ENCODE data around the gene NOX4. TPM values are rescaled to one million over a fixed set of nuclear protein-coding genes. Genes with fewer than 3 reads are reported as not detected.

The NOX4 gene
- total and polyA plus RNA-seq, 2 donors (not counting 1 experiment from before 2014, with no cell fraction given) = not detected

- H3K9me3 Mint-ChIP-seq (ENCODE audit: insufficient read depth) = peaks cover 2% of the 10 kb centered on the region
- no peak for ATAC-seq (ENCODE audit: low read depth)
- intact Hi-C loops (cut with micrococcal nuclease) = no loop called here
- CTCF ChIA-PET = no interaction called here
- Histone ChIP-seq H3K27me3 (replicated peaks in 1 of 4; ENCODE audit: control extremely low read depth in 1 of 4, control insufficient read depth in 3 of 4, insufficient read depth in 4 of 4, low read length in 3 of 4) (no peaks in the 10 kb centered on the region), H4K20me1 (ENCODE audit: control insufficient read depth, insufficient read depth, low read length, poor library complexity, severe bottlenecking) (no peaks in the 10 kb centered on the region), H3K9ac (ENCODE audit: low read length) (no peak overlapping the region), H2AFZ (ENCODE audit: insufficient read depth, low read depth, low read length, poor library complexity, severe bottlenecking) (no peak overlapping the region), H3K4me2 (replicated peaks; ENCODE audit: low read depth, low read length, poor library complexity, severe bottlenecking) (no peak overlapping the region), H3K79me2 (ENCODE audit: control insufficient read depth, insufficient read depth, low read length) (no peaks in the 10 kb centered on the region), H3K27ac (ENCODE audit: low read length in 2 of 2) (no peak overlapping the region), H3K36me3 (replicated peaks in 1 of 2; ENCODE audit: control extremely low read depth in 1 of 2, control insufficient read depth in 1 of 2, extremely low read depth in 1 of 2, insufficient read depth in 2 of 2, low read length in 1 of 2) (no peaks in the 10 kb centered on the region), H3K4me1 (ENCODE audit: control insufficient read depth in 2 of 2, insufficient read depth in 2 of 2, low read length in 2 of 2) (no peaks in the 10 kb centered on the region), H3K4me3 (ENCODE audit: control extremely low read depth in 1 of 5, extremely low read depth in 1 of 5, insufficient read depth in 1 of 5, low read depth in 2 of 5, low read length in 4 of 5) (no peak overlapping the region), H3K9me3 (ENCODE audit: control extremely low read depth in 1 of 3, control insufficient read depth in 2 of 3, insufficient read depth in 1 of 3, low read length in 2 of 3) (peaks cover 0 to 11% (median 0%) of the 10 kb centered on the region in 3 donors)
- H3K27me3 Mint-ChIP-seq = no peaks in the 10 kb centered on the region
- H3K4me1 Mint-ChIP-seq = no peaks in the 10 kb centered on the region
- DNase-seq = no peak
- WGBS (ENCODE audit: insufficient coverage) = 90% methylated on average over 3 of the region's 4 CpGs
- TF ChIP-seq, protein P1, sequence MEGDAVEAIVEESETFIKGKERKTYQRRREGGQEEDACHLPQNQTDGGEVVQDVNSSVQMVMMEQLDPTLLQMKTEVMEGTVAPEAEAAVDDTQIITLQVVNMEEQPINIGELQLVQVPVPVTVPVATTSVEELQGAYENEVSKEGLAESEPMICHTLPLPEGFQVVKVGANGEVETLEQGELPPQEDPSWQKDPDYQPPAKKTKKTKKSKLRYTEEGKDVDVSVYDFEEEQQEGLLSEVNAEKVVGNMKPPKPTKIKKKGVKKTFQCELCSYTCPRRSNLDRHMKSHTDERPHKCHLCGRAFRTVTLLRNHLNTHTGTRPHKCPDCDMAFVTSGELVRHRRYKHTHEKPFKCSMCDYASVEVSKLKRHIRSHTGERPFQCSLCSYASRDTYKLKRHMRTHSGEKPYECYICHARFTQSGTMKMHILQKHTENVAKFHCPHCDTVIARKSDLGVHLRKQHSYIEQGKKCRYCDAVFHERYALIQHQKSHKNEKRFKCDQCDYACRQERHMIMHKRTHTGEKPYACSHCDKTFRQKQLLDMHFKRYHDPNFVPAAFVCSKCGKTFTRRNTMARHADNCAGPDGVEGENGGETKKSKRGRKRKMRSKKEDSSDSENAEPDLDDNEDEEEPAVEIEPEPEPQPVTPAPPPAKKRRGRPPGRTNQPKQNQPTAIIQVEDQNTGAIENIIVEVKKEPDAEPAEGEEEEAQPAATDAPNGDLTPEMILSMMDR (IDR thresholded peaks at IDR 0.05) = no peak
- no peak for TF ChIP-seq EZH2 (IDR thresholded peaks at IDR 0.05; ENCODE audit: borderline replicate concordance, insufficient read depth, low read depth, low read length, poor library complexity, severe bottlenecking)
- H3K27ac Mint-ChIP-seq = no peak overlapping the region
- POLR2A ChIA-PET = no interaction called here
- H3K4me3 Mint-ChIP-seq = no peak overlapping the region
Observed at GRCh38 chr11:89457190-89457589, 34.0 kb downstream of the NOX4 start.

- H3K4me3 Mint-ChIP-seq = no peak overlapping the region
- TF ChIP-seq, protein P1 (IDR thresholded peaks at IDR 0.05) = no peak
- no peak for TF ChIP-seq EZH2 (IDR thresholded peaks at IDR 0.05; ENCODE audit: borderline replicate concordance, insufficient read depth, low read depth, low read length, poor library complexity, severe bottlenecking)
- H3K27ac Mint-ChIP-seq = no peak overlapping the region
- no peaks in the 10 kb centered on the region for H3K4me1 Mint-ChIP-seq
- Histone ChIP-seq H3K79me2 (ENCODE audit: control insufficient read depth, insufficient read depth, low read length) (no peaks in the 10 kb centered on the region), H3K4me1 (ENCODE audit: control insufficient read depth in 2 of 2, insufficient read depth in 2 of 2, low read length in 2 of 2) (no peaks in the 10 kb centered on the region), H3K27me3 (replicated peaks in 1 of 4; ENCODE audit: control extremely low read depth in 1 of 4, control insufficient read depth in 3 of 4, insufficient read depth in 4 of 4, low read length in 3 of 4) (no peaks in the 10 kb centered on the region), H3K9ac (ENCODE audit: low read length) (no peak overlapping the region), H3K27ac (ENCODE audit: low read length in 2 of 2) (no peak overlapping the region), H4K20me1 (ENCODE audit: control insufficient read depth, insufficient read depth, low read length, poor library complexity, severe bottlenecking) (no peaks in the 10 kb centered on the region), H3K4me2 (replicated peaks; ENCODE audit: low read depth, low read length, poor library complexity, severe bottlenecking) (no peak overlapping the region), H2AFZ (ENCODE audit: insufficient read depth, low read depth, low read length, poor library complexity, severe bottlenecking) (no peak overlapping the region), H3K4me3 (ENCODE audit: control extremely low read depth in 1 of 5, extremely low read depth in 1 of 5, insufficient read depth in 1 of 5, low read depth in 2 of 5, low read length in 4 of 5) (no peak overlapping the region), H3K9me3 (ENCODE audit: control extremely low read depth in 1 of 3, control insufficient read depth in 2 of 3, insufficient read depth in 1 of 3, low read length in 2 of 3) (peaks cover 0 to 11% (median 0%) of the 10 kb centered on the region in 3 donors), H3K36me3 (replicated peaks in 1 of 2; ENCODE audit: control extremely low read depth in 1 of 2, control insufficient read depth in 1 of 2, extremely low read depth in 1 of 2, insufficient read depth in 2 of 2, low read length in 1 of 2) (no peaks in the 10 kb centered on the region)
- no peak for DNase-seq
- intact Hi-C loops (cut with micrococcal nuclease) = no loop called here
- CTCF ChIA-PET = no interaction called here
- H3K27me3 Mint-ChIP-seq = no peaks in the 10 kb centered on the region
- peaks cover 2% of the 10 kb centered on the region for H3K9me3 Mint-ChIP-seq (ENCODE audit: insufficient read depth)
- POLR2A ChIA-PET = no interaction called here
- WGBS (ENCODE audit: insufficient coverage) = 67% methylated on average over 2 of the region's 2 CpGs
- no peak for ATAC-seq (ENCODE audit: low read depth)
Observed at GRCh38 chr11:89456681-89457080, 34.5 kb downstream of the NOX4 start.
